ENCODE data around the gene GDAP1L1. TPM values are rescaled to one million over a fixed set of nuclear protein-coding genes. Genes with fewer than 3 reads are reported as not detected.

The GDAP1L1 gene
- polyA plus RNA-seq, 1 of the 3 experiments (the other 2 are of a cell fraction) = 0.30 TPM

DNA sequence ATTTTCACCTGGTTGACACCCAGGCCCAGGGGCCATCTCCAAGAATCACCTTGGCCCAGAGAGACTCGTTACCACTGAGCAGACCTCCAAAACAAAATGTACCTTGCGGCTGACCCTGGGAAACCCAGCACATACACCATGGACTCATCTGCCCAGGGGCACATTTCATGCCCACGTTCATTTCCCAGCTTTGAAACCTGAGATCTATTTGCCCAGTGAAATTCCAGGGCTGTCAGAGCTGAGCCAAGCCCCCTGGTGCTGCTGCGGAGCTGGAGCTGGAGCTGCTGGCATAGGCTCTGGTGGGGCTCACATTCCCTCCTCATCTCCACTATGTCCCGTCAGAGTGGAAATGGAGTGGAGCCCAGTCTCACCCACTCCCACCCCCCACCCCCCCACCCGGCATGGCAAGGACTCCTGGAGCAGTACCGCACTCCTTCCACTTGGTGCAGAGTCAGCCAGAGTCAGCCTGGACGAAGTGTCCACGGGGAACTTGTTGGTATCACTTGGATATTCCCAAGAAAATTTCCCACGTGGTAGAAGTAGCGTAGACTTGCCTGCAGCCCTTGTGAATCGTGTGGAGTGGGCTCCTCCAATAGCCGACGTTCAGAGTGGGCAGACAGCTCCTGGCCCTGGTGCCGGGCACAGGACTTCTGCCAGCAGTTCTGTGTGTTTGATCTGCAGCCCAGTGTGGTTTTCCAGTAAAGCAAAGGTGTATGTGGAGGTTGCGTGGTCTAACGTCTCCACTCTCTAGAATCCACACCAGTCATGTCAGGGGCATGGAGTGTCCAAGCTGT is 18.4 kb upstream of the GDAP1L1 start:
- CTCF ChIA-PET = interaction anchor here (1.0 to 6.1 kb wide), 3 partner anchors 9 to 156 kb away, joined by 3 to 42 read pairs (median 8); partner anchors contain the start of gene FITM2
- WGBS (ENCODE audit: low lambda C conversion rate) = 74% methylated on average over 16 of the region's 17 CpGs
- Histone ChIP-seq H4K20me1 (ENCODE audit: insufficient read depth) (no peaks in the 10 kb centered on the region), H3K27ac (ENCODE audit: low read depth in 2 of 2, low read length in 1 of 2) (no peak overlapping the region), H3K36me3 (replicated peaks in 1 of 2; ENCODE audit: control insufficient read depth in 1 of 2, insufficient read depth in 2 of 2, low read length in 1 of 2) (no peaks in the 10 kb centered on the region), H3F3A (replicated peaks; ENCODE audit: insufficient read depth) (no peaks in the 10 kb centered on the region), H3K4me3 (ENCODE audit: low read depth in 2 of 2, low read length in 1 of 2) (no peak overlapping the region), H3K9ac (no peak overlapping the region), H3K9me3 (no peaks in the 10 kb centered on the region), H3K4me2 (no peak overlapping the region), H3K4me1 (ENCODE audit: control insufficient read depth in 1 of 2, insufficient read depth in 2 of 2, low read depth in 1 of 2, low read length in 1 of 2) (no peaks in the 10 kb centered on the region), H3K9me2 (no peaks in the 10 kb centered on the region), H2AFZ (ENCODE audit: low read depth) (no peak overlapping the region), H3K27me3 (ENCODE audit: insufficient read depth) (no peaks in the 10 kb centered on the region), H3K79me2 (ENCODE audit: insufficient read depth) (no peaks in the 10 kb centered on the region)
- POLR2A ChIA-PET = no interaction called here
- no peak for DNase-seq
- no peak for TF ChIP-seq MAX (IDR thresholded peaks at IDR 0.05; ENCODE audit: low read depth)
- TF ChIP-seq, protein P1, sequence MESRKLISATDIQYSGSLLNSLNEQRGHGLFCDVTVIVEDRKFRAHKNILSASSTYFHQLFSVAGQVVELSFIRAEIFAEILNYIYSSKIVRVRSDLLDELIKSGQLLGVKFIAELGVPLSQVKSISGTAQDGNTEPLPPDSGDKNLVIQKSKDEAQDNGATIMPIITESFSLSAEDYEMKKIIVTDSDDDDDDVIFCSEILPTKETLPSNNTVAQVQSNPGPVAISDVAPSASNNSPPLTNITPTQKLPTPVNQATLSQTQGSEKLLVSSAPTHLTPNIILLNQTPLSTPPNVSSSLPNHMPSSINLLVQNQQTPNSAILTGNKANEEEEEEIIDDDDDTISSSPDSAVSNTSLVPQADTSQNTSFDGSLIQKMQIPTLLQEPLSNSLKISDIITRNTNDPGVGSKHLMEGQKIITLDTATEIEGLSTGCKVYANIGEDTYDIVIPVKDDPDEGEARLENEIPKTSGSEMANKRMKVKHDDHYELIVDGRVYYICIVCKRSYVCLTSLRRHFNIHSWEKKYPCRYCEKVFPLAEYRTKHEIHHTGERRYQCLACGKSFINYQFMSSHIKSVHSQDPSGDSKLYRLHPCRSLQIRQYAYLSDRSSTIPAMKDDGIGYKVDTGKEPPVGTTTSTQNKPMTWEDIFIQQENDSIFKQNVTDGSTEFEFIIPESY (IDR thresholded peaks at IDR 0.05; ENCODE audit: borderline replicate concordance, low read depth) = no peak
- TF ChIP-seq FOXM1 (IDR thresholded peaks at IDR 0.05; ENCODE audit: low read depth) = no peak

GRCh38 chr20:44231193-44231592 is 15.9 kb upstream of the GDAP1L1 start:
- TF ChIP-seq JUND (IDR thresholded peaks at IDR 0.05) = no peak
- no peak for TF ChIP-seq CTCF (IDR thresholded peaks at IDR 0.05)
- POLR2A ChIA-PET = no interaction called here
- no peak overlapping the region for H2AFZ ChIP-seq (ENCODE audit: low read depth)
- no peaks in the 10 kb centered on the region for H3K79me2 ChIP-seq (ENCODE audit: insufficient read depth)
- H3K27me3 ChIP-seq (ENCODE audit: insufficient read depth) = no peaks in the 10 kb centered on the region
- CTCF ChIA-PET = interaction anchor here (2.2 to 6.1 kb wide), 4 partner anchors 12 to 80 kb away, joined by 8 to 42 read pairs (median 16); partner anchors contain the start of gene FITM2
- H3K9me2 ChIP-seq = no peaks in the 10 kb centered on the region
- H4K20me1 ChIP-seq (ENCODE audit: insufficient read depth) = no peaks in the 10 kb centered on the region
- no peak overlapping the region for H3K4me2 ChIP-seq
- no peaks in the 10 kb centered on the region for H3F3A ChIP-seq (replicated peaks; ENCODE audit: insufficient read depth)
- no peaks in the 10 kb centered on the region for H3K36me3 ChIP-seq (replicated peaks in 1 of 2; ENCODE audit: control insufficient read depth in 1 of 2, insufficient read depth in 2 of 2, low read length in 1 of 2)
- 74% methylated on average over 7 of the region's 7 CpGs for WGBS (ENCODE audit: low lambda C conversion rate)
- no peaks in the 10 kb centered on the region for H3K9me3 ChIP-seq
- no peaks in the 10 kb centered on the region for H3K4me1 ChIP-seq (ENCODE audit: control insufficient read depth in 1 of 2, insufficient read depth in 2 of 2, low read depth in 1 of 2, low read length in 1 of 2)
- no peak overlapping the region for H3K27ac ChIP-seq (ENCODE audit: low read depth in 2 of 2, low read length in 1 of 2)
- DNase-seq = no peak
- H3K4me3 ChIP-seq (ENCODE audit: low read depth in 2 of 2, low read length in 1 of 2) = no peak overlapping the region
- H3K9ac ChIP-seq = no peak overlapping the region

All from SK-N-SH (cell line).